ENCODE measurements around the gene IGF2BP2.

The IGF2BP2 gene

GRCh38 chr3:185825006-185825638 lies at the start of gene IGF2BP2:
Gene IGF2BP2, minus strand, starts transcription at chr3:185825042. Its CDS starts 82 bp downstream, at chr3:185824960.
- peak; percentile 87 for DNase-seq (ENCODE audit: low spot score)
- no peak for TF ChIP-seq CTCF (IDR thresholded peaks at IDR 0.05; ENCODE audit: extremely low read depth, missing control alignments)

- TF ChIP-seq CTCF (IDR thresholded peaks at IDR 0.05; ENCODE audit: extremely low read depth, missing control alignments) = no peak
- no peak for DNase-seq (ENCODE audit: low spot score)
Measured at GRCh38 chr3:185874119-185874518, 49.3 kb upstream of the IGF2BP2 start.

- no peak for TF ChIP-seq CTCF (IDR thresholded peaks at IDR 0.05; ENCODE audit: extremely low read depth, missing control alignments)
- no peak for DNase-seq (ENCODE audit: low spot score)
Measured at GRCh38 chr3:185867650-185868049, 42.8 kb upstream of the IGF2BP2 start.

- TF ChIP-seq CTCF (IDR thresholded peaks at IDR 0.05; ENCODE audit: extremely low read depth, missing control alignments) = no peak
- DNase-seq (ENCODE audit: low spot score) = no peak
Measured at GRCh38 chr3:185866995-185867394, 42.2 kb upstream of the IGF2BP2 start.

- DNase-seq (ENCODE audit: low spot score) = no peak
- no peak for TF ChIP-seq CTCF (IDR thresholded peaks at IDR 0.05; ENCODE audit: extremely low read depth, missing control alignments)
Measured at GRCh38 chr3:185866555-185866954, 41.7 kb upstream of the IGF2BP2 start.

- no peak for DNase-seq (ENCODE audit: low spot score)
Measured at GRCh38 chr3:185865247-185865646, 40.4 kb upstream of the IGF2BP2 start.

GRCh38 chr3:185864767-185865166 lies 39.9 kb upstream of the IGF2BP2 start:
- DNase-seq (ENCODE audit: low spot score) = no peak
- TF ChIP-seq CTCF (IDR thresholded peaks at IDR 0.05; ENCODE audit: extremely low read depth, missing control alignments) = no peak

More at GRCh38 chr3:185865247-185865646, 40.4 kb upstream of the IGF2BP2 start:
- no peak for TF ChIP-seq CTCF (IDR thresholded peaks at IDR 0.05; ENCODE audit: extremely low read depth, missing control alignments)

Data from GM20000 (cell line).